ENCODE results near the gene SAMD14. TPM values are rescaled to one million over a fixed set of nuclear protein-coding genes. Genes with fewer than 3 reads are reported as not detected.

Gene SAMD14
- total RNA-seq, 6 donors from 2014 or later, result 0.49 to 16.8 (median 5.6) TPM

DNA sequence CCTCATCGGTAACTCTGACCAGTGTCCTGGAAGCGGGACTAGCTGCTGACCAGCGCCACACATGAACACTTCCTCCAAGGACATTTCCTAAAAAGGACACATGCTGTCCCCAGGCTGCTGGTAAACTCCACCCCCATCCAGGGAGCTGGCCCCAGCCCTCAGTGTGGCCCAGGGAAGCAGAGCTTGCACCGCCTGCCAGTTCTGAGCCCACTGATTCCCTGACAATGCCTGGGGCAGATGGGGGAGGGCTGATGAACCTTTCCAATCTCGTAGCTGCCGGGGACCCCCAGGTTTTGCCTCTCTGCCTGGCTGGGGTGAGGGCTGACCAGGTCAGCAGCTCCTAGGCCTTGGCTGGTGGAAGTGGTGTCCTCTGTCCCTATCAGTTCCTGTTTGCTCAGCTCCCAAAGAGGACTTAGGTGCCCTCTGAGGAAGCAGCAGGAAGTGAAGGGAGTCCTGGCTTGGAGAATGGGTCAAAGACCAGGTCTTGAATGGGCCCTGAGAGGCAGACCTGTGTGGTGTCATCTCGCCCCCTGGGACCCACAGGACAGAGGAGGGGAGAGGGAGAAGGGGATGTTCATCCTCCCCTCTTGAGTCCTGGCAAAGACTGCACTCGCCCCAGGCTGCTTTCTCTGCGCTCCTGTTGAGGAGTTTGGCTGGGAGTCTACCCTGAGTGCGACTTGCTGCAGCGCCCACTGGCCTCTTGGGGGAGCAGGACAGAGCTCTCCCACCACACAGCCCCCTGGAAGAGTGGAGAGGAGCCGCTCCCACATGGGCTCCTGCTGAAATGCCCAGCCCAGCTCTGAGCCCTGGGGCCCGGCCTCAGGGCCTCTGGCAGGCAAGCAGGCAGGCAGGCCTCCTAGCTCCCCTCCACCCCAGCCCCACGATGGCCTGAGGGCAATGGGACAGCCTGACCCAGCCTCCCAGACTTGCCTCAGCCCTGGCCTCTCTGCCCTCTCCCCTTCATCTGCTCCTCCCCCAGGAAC, 18.0 kb downstream of the SAMD14 start:
- WGBS, 2 donors, result 63 to 68% methylated on average over 8 to 13 of the region's 14 CpGs
- peaks cover 9 to 35% (median 20%) of the 10 kb centered on the region in 4 donors for H3K36me3 ChIP-seq
- DNase-seq (peak in 1 of 2 donors; percentile 64), ATAC-seq (ENCODE audit: low FRiP score in 2 of 2) (peak in 1 of 2 donors; percentile 10)
- no peak for TF ChIP-seq EP300 (IDR thresholded peaks at IDR 0.05)
- TF ChIP-seq POLR2A (IDR thresholded peaks at IDR 0.05), result no peak
- TF ChIP-seq, protein P1, sequence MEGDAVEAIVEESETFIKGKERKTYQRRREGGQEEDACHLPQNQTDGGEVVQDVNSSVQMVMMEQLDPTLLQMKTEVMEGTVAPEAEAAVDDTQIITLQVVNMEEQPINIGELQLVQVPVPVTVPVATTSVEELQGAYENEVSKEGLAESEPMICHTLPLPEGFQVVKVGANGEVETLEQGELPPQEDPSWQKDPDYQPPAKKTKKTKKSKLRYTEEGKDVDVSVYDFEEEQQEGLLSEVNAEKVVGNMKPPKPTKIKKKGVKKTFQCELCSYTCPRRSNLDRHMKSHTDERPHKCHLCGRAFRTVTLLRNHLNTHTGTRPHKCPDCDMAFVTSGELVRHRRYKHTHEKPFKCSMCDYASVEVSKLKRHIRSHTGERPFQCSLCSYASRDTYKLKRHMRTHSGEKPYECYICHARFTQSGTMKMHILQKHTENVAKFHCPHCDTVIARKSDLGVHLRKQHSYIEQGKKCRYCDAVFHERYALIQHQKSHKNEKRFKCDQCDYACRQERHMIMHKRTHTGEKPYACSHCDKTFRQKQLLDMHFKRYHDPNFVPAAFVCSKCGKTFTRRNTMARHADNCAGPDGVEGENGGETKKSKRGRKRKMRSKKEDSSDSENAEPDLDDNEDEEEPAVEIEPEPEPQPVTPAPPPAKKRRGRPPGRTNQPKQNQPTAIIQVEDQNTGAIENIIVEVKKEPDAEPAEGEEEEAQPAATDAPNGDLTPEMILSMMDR (IDR thresholded peaks at IDR 0.05), result no peak
- TF ChIP-seq POLR2AphosphoS5 (IDR thresholded peaks at IDR 0.05), result no peak
- H3K27ac ChIP-seq, result peak overlapping the region; percentile 30 to 86 (median 74)
- no peaks in the 10 kb centered on the region for H3K9me3 ChIP-seq
- H3K27me3 ChIP-seq, result peaks cover 0 to 5% (median 0%) of the 10 kb centered on the region in 4 donors
- H3K4me1 ChIP-seq, result peaks cover 9 to 28% (median 16%) of the 10 kb centered on the region in 4 donors
- no peak overlapping the region for H3K4me3 ChIP-seq

DNA sequence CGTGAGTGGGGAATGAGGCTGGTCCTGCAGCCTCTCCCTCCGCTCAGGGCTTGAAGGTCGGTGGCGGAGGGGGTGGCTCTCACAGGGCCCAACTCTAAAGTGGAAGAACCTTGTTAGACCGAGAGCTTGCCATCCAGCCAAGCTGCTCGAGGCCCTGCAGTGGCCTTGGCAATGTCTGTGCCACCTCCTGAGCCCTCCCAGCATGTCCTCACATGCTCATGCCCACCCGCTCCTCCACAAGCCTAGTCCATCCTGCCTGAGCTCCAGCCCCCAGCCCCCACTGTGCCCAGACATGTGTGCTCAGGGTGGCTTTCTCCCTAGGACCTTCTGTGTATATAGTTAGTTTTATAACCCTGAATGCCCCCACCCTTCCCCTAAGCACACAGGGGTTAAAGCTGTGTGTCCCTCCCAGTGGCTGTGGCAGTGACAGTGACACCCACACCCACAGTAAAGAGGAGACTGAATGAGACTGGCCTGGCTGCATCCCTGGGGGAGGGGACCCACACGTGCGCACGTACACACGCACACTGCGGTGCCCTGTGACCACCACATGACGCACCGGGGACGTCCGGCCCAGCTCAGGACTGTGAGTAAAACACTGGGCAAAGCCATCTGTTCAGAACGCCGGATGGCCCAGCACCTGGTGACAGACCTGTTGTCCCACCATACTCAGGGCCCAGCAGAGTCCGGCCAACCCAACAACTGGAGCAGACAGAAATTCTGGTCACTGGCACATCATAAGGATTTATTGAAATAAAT, 19.2 kb downstream of the SAMD14 start:
- 76 to 85% methylated on average over 9 to 19 of the region's 19 CpGs for WGBS, 2 donors
- DNase-seq, result peak in 1 of 2 donors; percentile 77
- TF ChIP-seq POLR2A (IDR thresholded peaks at IDR 0.05) (no peak), EP300 (IDR thresholded peaks at IDR 0.05) (no peak), POLR2AphosphoS5 (IDR thresholded peaks at IDR 0.05) (no peak)
- TF ChIP-seq, protein P1 (IDR thresholded peaks at IDR 0.05), result no peak
- peak overlapping the region in 3 of 4 donors; percentile 65 to 86 (median 82) for H3K27ac ChIP-seq
- peaks cover 0 to 3% (median 0%) of the 10 kb centered on the region in 4 donors for H3K27me3 ChIP-seq
- H3K9me3 ChIP-seq, result no peaks in the 10 kb centered on the region
- peak in 1 of 2 donors; percentile 17 for ATAC-seq (ENCODE audit: low FRiP score in 2 of 2)
- peaks cover 9 to 25% (median 16%) of the 10 kb centered on the region in 4 donors for H3K4me1 ChIP-seq
- H3K4me3 ChIP-seq, result no peak overlapping the region
- H3K36me3 ChIP-seq, result peaks cover 9 to 46% (median 28%) of the 10 kb centered on the region in 4 donors

DNA sequence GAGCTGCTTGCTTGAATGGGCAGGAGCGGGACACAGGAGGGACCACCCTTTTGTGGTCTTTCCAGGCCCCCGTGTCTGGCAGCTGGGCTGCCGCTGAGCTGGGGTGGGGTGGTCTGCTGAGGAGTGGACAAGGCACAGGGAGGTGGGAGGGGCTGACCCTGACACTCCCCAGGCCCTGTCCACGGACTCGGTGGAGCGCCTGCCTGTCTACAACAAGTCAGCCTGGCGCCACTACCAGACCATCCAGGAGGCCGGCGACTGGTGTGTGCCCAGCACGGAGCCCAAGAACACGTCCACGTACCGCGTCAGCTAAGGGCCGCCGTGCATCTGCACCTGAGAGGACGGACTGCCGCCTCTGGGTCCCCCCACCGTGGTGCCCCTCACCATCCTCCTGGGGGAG, 20.2 kb downstream of the SAMD14 start:
- Histone ChIP-seq H3K27ac (no peak overlapping the region), H3K9me3 (no peaks in the 10 kb centered on the region), H3K36me3 (peaks cover 9 to 56% (median 31%) of the 10 kb centered on the region in 4 donors), H3K4me1 (peaks cover 9 to 21% (median 16%) of the 10 kb centered on the region in 4 donors), H3K4me3 (no peak overlapping the region), H3K27me3 (no peaks in the 10 kb centered on the region)
- TF ChIP-seq POLR2AphosphoS5 (IDR thresholded peaks at IDR 0.05) (no peak), POLR2A (IDR thresholded peaks at IDR 0.05) (no peak), EP300 (IDR thresholded peaks at IDR 0.05) (no peak)
- TF ChIP-seq, protein P1 (IDR thresholded peaks at IDR 0.05), result no peak
- no peak for ATAC-seq (ENCODE audit: low FRiP score in 2 of 2)
- peak in 1 of 2 donors; percentile 76 for DNase-seq
- WGBS, 2 donors, result 89 to 95% methylated on average over 8 to 11 of the region's 19 CpGs

DNA sequence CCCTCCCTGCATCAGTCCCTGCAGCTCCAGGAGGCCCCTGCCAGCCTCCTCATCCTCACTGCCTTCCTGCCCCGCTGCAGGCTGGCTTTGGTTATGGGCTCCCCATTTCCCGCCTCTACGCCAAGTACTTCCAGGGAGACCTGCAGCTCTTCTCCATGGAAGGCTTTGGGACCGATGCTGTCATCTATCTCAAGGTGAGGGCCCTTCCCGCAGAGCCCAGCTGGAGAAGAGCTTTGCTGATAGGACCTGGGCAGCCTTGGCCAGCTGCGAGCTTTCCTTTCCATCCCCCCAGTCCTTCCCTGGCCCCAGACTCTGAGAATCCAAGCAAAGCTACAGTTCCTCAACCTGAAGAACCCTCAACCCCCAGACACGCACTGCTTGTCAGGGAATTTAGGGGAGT, 20.8 kb downstream of the SAMD14 start:
- Histone ChIP-seq H3K27me3 (no peaks in the 10 kb centered on the region), H3K4me1 (peaks cover 9 to 21% (median 16%) of the 10 kb centered on the region in 4 donors), H3K4me3 (no peak overlapping the region), H3K36me3 (peaks cover 9 to 58% (median 31%) of the 10 kb centered on the region in 4 donors), H3K27ac (no peak overlapping the region), H3K9me3 (no peaks in the 10 kb centered on the region)
- DNase-seq (no peak), ATAC-seq (ENCODE audit: low FRiP score in 2 of 2) (no peak)
- 84 to 96% methylated on average over 7 of the region's 7 CpGs for WGBS, 2 donors
- TF ChIP-seq POLR2A (IDR thresholded peaks at IDR 0.05) (no peak), POLR2AphosphoS5 (IDR thresholded peaks at IDR 0.05) (no peak), EP300 (IDR thresholded peaks at IDR 0.05) (no peak)
- TF ChIP-seq, protein P1 (IDR thresholded peaks at IDR 0.05), result no peak

All from upper lobe of left lung (tissue), 6 donors.